GM18951 (cell line): ENCODE results near the gene SP3.

ENCODE experiments used
- POLR2A ChIP-seq: IDR thresholded peaks from 4 replicates; pipeline ENCODE4 v1.6.1; 2011; ENCODE audit warnings: mild to moderate bottlenecking; ENCODE audit not compliant: insufficient read length, insufficient read depth; ENCODE audit errors: extremely low read depth
- in situ Hi-C: fragments of 300-500 bp; cut with MboI; formaldehyde crosslinking; loops from one replicate; pipeline ENCODE4 v1.12.0; 2022; ENCODE audit warnings: low sequenced_read_pairs, mixed read lengths, inconsistent platforms; ENCODE audit not compliant: unreplicated experiment

Gene SP3

DNA sequence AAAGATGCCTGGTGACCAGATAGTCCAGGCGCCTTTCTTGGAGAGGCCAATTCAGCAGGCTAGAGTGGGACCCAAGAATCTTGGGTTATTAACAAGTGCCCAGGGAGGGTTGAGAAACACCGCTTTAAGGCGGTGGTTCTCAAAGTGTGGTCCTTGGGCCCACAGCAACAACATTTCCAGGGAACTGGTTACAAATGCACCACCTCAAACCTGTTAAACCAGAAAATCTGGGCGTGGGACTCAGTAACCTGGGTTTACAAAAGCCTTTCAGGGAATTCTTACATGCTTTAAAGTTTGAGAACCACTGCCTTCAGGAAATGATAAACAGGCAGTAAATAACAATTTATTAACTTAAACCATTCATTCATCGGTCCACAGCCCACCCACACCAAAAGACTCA is 92.5 kb downstream of the SP3 start:
- in situ Hi-C loops, result no loop called here

DNA sequence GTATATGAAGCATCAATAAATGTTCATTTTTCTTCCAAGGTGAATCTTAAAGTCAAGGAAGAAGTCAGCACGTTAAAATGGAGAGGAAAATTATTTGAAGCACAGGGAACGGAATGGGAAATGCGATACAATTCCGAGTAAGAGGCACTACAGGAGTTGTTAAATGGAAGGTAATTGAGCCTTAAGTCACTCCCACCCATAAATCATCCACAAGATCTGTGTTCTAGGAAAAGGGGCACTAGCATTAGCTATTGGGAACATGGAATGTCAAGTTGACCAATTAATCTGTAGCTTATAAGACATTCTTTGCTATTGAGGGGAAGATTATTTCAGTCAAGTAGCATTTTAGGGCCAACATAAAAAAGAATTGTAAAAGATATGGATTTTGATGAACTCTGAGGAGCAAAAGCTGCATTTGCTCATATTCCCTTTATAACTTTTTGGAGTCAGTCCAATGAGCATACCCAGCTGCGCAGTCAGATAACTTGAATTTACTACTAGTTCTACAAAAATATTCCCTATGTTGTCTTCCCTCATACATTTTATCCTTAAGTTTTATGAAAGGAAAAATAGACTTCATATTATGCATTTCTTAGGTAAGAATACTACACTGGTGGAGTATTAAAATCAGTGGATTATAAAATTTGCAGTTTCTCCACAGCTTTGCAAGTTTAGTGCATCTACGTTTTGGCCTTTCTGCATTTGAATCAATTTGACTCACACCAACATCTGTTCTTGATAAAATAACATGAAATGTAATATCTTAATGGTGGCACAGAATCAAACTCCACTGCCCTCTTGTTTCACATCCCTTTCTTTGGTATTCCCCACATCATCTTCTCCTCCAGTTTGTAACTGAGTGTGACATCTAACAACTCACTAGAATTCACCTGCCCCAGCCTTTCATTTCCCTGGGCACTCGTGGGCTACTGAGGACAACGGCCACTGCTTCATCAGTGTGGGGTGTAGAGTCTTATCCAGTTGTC is 95.6 kb downstream of the SP3 start:
- in situ Hi-C loops, result no loop called here
- TF ChIP-seq POLR2A, result no peak

More for the DNA sequence above, 92.5 kb downstream of the SP3 start:
- TF ChIP-seq POLR2A, result no peak

DNA sequence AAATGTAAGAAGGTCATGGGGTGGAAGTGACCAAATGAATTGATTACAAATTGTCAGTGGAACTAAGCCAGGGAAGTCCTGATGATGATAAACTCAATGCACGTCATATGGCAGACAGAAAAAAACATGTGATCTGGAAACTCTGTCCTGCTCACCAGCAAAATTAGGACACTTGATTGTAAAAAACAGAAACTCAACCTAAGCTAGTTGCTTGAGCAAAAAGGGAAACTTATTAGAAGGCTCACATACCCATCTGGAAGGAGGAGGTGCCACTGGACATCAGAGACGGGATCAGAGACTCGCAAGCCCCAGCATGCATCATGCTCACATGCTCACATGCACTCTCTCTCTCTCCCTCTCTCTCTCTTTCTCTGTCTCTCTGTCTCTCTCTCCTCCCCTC is 96.8 kb downstream of the SP3 start:
- in situ Hi-C loops, result no loop called here
- TF ChIP-seq POLR2A, result no peak

DNA sequence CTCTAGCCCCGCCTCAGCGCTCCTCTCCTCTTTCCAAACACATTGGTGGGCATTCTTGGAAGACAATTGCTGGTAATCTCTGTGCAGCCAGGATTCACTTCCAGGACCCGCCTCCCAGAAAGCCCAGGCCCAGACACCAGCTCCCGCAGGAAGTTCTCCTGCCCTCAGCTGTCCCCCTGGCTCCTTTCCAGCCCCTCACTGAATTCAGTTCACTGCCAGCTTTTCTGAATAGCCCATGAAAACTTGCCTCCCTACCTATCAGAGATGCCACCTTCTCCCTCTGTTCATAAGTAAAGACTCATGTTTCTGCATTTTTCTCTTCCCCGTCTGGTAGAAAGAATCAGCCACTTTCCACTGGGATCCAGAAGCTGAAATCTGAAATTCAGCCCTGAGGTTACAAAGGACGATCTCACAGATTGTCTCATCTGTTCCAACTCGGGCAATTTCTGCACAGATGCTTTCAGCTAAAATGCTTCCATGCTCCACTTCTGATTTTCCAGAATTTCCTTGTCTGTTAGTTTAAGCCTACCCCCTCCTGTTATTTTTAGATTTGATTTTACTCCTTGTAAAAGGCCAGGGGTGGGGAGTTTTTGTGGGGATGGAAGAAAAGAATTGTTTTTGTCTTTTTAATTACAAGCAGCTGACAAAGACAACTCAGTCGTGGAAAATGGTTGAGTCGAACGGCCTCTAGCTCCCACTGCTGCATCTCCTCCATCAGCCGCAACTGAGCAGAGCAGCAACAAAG is 98.1 kb downstream of the SP3 start:
- in situ Hi-C loops, result no loop called here
- no peak for TF ChIP-seq POLR2A

DNA sequence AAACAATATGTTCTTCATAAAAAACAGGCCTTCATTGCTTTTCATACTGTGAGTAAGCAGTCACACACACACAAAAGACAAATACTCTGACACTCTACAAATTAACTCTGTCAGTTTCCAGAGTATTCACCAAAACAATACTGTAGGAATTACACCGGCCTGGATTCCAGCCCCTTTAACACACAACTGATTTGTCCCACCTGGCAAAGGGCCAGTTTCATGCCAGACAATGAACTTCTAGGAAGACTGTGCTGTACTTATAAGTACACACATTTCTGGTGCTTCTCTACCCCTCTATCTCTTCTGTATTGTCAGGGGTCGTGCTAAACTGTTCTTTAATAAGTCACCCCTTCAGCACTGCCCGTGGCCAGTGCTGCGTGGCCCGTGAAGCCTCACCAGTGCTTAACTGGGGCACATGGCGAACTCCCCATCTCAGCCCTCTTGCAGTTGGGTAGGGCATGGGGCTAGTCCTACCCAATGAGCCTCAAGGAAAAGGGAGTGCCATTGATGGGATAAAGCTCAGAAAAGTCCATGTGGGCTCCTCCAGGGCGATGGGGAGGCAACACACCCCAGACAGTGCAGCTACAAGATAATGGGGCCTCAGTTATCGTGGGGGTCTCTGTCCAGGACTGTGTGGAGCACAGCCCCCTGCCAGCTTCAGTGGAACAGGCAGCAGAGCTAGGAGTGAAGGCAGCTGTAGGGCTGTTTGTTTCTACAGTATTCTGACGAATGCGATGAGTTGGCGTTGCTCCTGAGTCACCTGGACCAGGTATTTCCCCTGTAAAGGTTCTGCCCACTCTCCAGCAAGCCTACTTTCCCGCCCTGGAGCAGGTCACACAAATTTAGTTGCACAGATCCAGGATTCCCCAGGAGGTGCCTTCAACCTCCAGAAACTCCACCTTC is 99.0 kb downstream of the SP3 start:
- no peak for TF ChIP-seq POLR2A
- in situ Hi-C loops, result no loop called here

DNA sequence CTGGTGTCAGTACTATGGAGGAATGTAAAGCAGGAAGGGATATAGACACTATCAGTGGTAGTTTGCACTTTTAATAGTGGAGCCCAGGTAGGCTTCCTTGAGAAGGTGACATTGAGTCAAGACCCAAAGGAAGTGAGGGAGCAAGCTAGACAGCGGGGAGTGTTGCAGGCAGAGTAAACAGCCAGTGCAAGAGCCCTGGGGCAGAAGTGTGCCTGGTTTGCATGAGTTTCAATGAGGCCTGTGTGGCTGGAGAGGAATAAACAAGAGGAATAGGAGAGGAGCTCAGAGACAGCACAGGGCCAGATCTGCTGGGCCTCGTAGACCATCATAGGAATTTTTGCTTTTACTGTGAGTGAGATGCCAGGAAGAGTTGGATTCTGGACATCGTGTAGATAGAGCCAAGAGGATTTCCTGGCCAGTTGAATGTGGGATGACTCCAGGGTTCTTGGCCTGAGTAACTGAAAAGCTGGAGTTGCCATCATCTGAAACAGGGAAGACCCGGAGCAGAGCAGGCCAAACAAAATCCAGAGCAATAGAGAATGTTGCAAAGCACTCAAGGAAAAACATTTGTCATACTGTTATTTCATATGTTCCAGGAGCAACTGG is 102.5 kb downstream of the SP3 start:
- TF ChIP-seq POLR2A, result no peak
- in situ Hi-C loops, result no loop called here

DNA sequence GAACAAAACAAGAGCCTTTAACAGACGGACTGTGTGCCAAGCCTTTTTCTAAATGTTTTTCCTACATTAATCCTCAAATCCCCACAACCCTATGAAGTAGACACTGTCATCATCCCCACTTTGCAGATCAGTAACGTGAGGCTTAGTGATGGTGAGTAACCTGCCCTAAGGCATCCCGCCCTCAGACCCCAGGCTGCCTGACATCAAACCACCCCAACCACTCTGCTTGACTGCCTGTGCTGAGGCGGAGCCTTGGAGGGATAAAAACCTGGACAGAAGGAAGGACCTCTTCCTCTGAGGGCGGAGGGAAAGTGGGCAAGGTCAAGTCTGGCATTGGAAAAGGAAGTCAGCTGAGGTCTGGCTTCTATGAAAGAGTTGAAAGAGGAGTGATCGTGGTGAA is 104.6 kb downstream of the SP3 start:
- no peak for TF ChIP-seq POLR2A
- in situ Hi-C loops, result no loop called here

DNA sequence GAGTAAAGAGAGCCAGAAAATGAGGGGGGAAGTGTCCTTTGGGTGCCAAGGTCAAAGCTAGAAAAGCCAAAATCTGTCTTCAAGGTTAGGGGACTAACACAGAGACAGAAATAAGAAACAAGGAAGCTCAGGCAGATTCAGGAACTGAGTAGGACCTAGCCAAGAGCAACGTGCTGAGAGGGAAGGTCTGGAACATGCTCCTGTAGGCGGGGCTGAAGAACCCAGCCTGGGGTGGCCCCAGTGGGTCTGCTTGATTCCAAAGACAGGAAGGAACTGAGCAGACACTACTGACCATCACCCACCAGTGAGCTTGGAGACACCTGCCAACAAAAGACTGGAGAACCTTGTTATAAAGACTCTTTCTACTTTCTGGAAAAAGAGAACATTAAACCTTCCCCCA is 105.1 kb downstream of the SP3 start:
- in situ Hi-C loops, result no loop called here
- TF ChIP-seq POLR2A, result no peak

DNA sequence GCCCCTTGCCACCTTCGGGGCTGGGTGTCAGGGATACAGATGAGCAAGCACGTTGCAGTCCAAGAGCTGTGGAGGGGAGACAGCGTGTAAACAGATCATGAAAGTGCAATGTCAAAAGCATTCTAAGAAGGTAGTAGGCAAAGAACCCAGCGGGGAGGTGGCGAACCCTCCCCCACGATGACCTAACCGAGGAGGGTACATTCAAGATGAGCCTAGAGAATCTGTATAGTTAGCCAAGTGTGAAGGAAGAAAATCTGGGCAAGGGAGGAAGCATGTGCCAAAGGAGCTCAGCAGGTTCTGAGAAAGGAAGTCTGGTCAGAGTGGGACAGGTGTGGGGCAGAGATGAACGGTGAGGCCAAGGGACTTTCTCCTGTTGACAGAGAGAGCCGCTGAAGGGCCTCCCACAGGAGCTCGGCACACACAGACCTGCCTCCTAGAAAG is 106.9 kb downstream of the SP3 start:
- in situ Hi-C loops, result no loop called here
- no peak for TF ChIP-seq POLR2A
